GM23338 (cell line): ENCODE measurements around the gene SPECC1L. TPM values are rescaled to one million over a fixed set of nuclear protein-coding genes. Genes with fewer than 3 reads are reported as not detected.

Source experiments
- ATAC-seq: fragments of 200-7000 bp; cut with Tn5 transposase; 3 replicates; pipeline ENCODE4 v1.9.1; 2020
- DNase-seq: peaks from one replicate; pipeline ENCODE4 v3.0.0-alpha.2; 2015; ENCODE audit warnings: low spot score
- H2AFZ ChIP-seq: fragments of 200-600 bp; sonication (generic); 2 replicates; pipeline ENCODE4 v1.8.0; 2016; ENCODE audit warnings: antibody characterized with exemption, mild to moderate bottlenecking, moderate library complexity
- H3F3A ChIP-seq: fragments of 200-600 bp; sonication (generic); replicated peaks from 2 replicates; pipeline ENCODE4 v1.8.0; 2017; ENCODE audit warnings: antibody characterized with exemption, mixed run types, low read depth
- H3K27ac ChIP-seq: fragments of 200-600 bp; sonication (generic); 2 replicates; pipeline ENCODE4 v1.6.1; 2016; ENCODE audit warnings: low read depth
- H3K27me3 ChIP-seq: fragments of 200-600 bp; sonication (generic); 2 replicates; pipeline ENCODE4 v1.8.0; 2016; ENCODE audit warnings: mild to moderate bottlenecking, mixed run types, moderate library complexity; ENCODE audit not compliant: insufficient read depth
- H3K36me3 ChIP-seq: fragments of 200-600 bp; sonication (generic); 2 replicates; pipeline ENCODE4 v1.8.0; 2016; ENCODE audit warnings: mild to moderate bottlenecking; ENCODE audit not compliant: insufficient read depth
- H3K4me1 ChIP-seq: fragments of 200-600 bp; sonication (generic); 2 replicates; pipeline ENCODE4 v1.8.0; 2016; ENCODE audit warnings: mild to moderate bottlenecking, moderate library complexity; ENCODE audit not compliant: insufficient read depth
- H3K4me2 ChIP-seq: fragments of 200-600 bp; sonication (generic); 2 replicates; pipeline ENCODE4 v1.7.1; 2017; ENCODE audit warnings: mixed run types
- H3K4me3 ChIP-seq: fragments of 200-600 bp; sonication (generic); 2 replicates; pipeline ENCODE4 v1.6.1; 2016; ENCODE audit warnings: mixed run types
- H3K79me2 ChIP-seq: fragments of 200-600 bp; sonication (generic); replicated peaks from 2 replicates; pipeline ENCODE4 v1.8.0; 2017; ENCODE audit warnings: mild to moderate bottlenecking; ENCODE audit not compliant: insufficient read depth
- H3K9me2 ChIP-seq: fragments of 200-600 bp; sonication (generic); 2 replicates; pipeline ENCODE4 v1.8.0; 2017; ENCODE audit not compliant: insufficient read depth
- H4K20me1 ChIP-seq: fragments of 200-600 bp; sonication (generic); replicated peaks from 2 replicates; pipeline ENCODE4 v1.8.0; 2017; ENCODE audit warnings: mild to moderate bottlenecking; ENCODE audit not compliant: insufficient read depth
- H3K27ac Mint-ChIP-seq: 2 replicates; pipeline ENCODE4 v1.8.0; 2020; ENCODE audit warnings: inconsistent platforms, mild to moderate bottlenecking, moderate library complexity, mixed read lengths
- H3K27me3 Mint-ChIP-seq: 3 replicates; pipeline ENCODE4 v1.8.0; 2022; ENCODE audit warnings: low read depth, mild to moderate bottlenecking, moderate library complexity, mixed read lengths, inconsistent platforms; ENCODE audit not compliant: insufficient read depth, poor library complexity
- H3K36me3 Mint-ChIP-seq: 3 replicates; pipeline ENCODE4 v1.8.0; 2021; ENCODE audit warnings: low read depth, mild to moderate bottlenecking, inconsistent platforms, moderate library complexity, mixed read lengths
- H3K4me1 Mint-ChIP-seq: 3 replicates; pipeline ENCODE4 v1.8.0; 2020; ENCODE audit warnings: mild to moderate bottlenecking, inconsistent platforms, mixed read lengths
- H3K4me3 Mint-ChIP-seq: 3 replicates; pipeline ENCODE4 v1.8.0; 2021; ENCODE audit warnings: moderate library complexity, mild to moderate bottlenecking, inconsistent platforms, mixed read lengths
- H3K9me3 Mint-ChIP-seq: 3 replicates; pipeline ENCODE4 v1.8.0; 2020; ENCODE audit warnings: moderate library complexity, mild to moderate bottlenecking, inconsistent platforms, mixed read lengths
- CREB1 ChIP-seq: fragments of 250-450 bp; sonication (Bioruptor Pico); IDR thresholded peaks from 2 replicates; pipeline ENCODE4 v1.5.0; 2020; ENCODE audit warnings: low read depth, mild to moderate bottlenecking, moderate library complexity
- EZH2 ChIP-seq: fragments of 200-600 bp; sonication (generic); IDR thresholded peaks from one replicate; pipeline ENCODE4 v1.8.0; 2017; ENCODE audit warnings: antibody characterized with exemption, mild to moderate bottlenecking, low read depth; ENCODE audit not compliant: unreplicated experiment
- EZH2phosphoT487 ChIP-seq: fragments of 200-600 bp; sonication (generic); IDR thresholded peaks from one replicate; pipeline ENCODE4 v1.8.1; 2018; ENCODE audit warnings: antibody characterized with exemption; ENCODE audit not compliant: unreplicated experiment
- JUNB ChIP-seq: IDR thresholded peaks from one replicate; pipeline ENCODE4 v1.6.1; 2016; ENCODE audit warnings: antibody characterized with exemption; ENCODE audit not compliant: unreplicated experiment
- NANOG ChIP-seq: IDR thresholded peaks from 2 replicates; pipeline ENCODE4 v1.6.1; 2016; ENCODE audit warnings: antibody characterized with exemption, borderline replicate concordance
- STAT1 ChIP-seq: IDR thresholded peaks from one replicate; pipeline ENCODE4 v1.6.1; 2016; ENCODE audit warnings: antibody characterized with exemption; ENCODE audit not compliant: unreplicated experiment
- ZNF114 ChIP-seq: fragments of 250-450 bp; sonication (Bioruptor Pico); IDR thresholded peaks from 2 replicates; pipeline ENCODE4 v1.5.0; 2020; ENCODE audit warnings: mild to moderate bottlenecking, moderate library complexity
- ZNF331 ChIP-seq: fragments of 250-450 bp; sonication (Bioruptor Pico); IDR thresholded peaks from 2 replicates; pipeline ENCODE4 v1.5.0; 2020; ENCODE audit warnings: low read depth, mild to moderate bottlenecking, moderate library complexity
- polyA plus RNA-seq: library from polyadenylated mRNA; unstranded; fragments of >200 nt; fragmentation: Nextera tagmentation; extraction: Ambion mirVana; gene quantifications from 2 replicates; pipeline ENCODE4 v1.2.1, GENCODE V29; 2016
- total RNA-seq: library from RNA; depleted of rRNA; stranded (reverse); fragments of >200 nt; shearing (Covaris generic); gene quantifications from 2 replicates; pipeline ENCODE4 v1.2.3, GENCODE V29; 2014
- TF ChIP-seq, protein P1 (sequence below): IDR thresholded peaks from one replicate; pipeline ENCODE4 v1.6.1; 2018; ENCODE audit warnings: antibody characterized with exemption; ENCODE audit not compliant: unreplicated experiment
- TF ChIP-seq, protein P2 (sequence below): IDR thresholded peaks from 2 replicates; pipeline ENCODE4 v1.6.1; 2016; ENCODE audit warnings: antibody characterized with exemption

The SPECC1L gene
- total and polyA plus RNA-seq, 2 experiments from 2014 or later, result 24.3 to 44.7 TPM

DNA sequence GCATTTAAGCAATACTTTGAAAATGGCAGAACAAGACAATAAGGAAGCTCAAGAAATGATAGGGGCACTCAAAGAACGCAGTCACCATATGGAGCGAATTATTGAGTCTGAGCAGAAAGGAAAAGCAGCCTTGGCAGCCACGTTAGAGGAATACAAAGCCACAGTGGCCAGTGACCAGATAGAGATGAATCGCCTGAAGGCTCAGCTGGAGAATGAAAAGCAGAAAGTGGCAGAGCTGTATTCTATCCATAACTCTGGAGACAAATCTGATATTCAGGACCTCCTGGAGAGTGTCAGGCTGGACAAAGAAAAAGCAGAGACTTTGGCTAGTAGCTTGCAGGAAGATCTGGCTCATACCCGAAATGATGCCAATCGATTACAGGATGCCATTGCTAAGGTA, 51.9 kb downstream of the SPECC1L start:
- no peak for DNase-seq
- peaks cover 4% of the 10 kb centered on the region; the same call in 2 of the 3 replicates for H3K9me3 Mint-ChIP-seq
- H3K4me1 Mint-ChIP-seq, result peaks cover 2% of the 10 kb centered on the region; the same call in 1 of the 3 replicates
- no peaks in the 10 kb centered on the region for H3K27me3 Mint-ChIP-seq
- H3K4me1 ChIP-seq, result no peaks in the 10 kb centered on the region
- H3K4me3 ChIP-seq, result no peak overlapping the region
- H3K36me3 ChIP-seq, result peaks cover 14% of the 10 kb centered on the region
- no peaks in the 10 kb centered on the region for H3K27me3 ChIP-seq
- H3F3A ChIP-seq, result no peaks in the 10 kb centered on the region
- H3K79me2 ChIP-seq, result peaks cover 25% of the 10 kb centered on the region
- H3K4me2 ChIP-seq, result no peak overlapping the region
- TF ChIP-seq CREB1 (CRISPR knock-in tag) (no peak), STAT1 (no peak), EZH2phosphoT487 (no peak), JUNB (no peak), ZNF114 (CRISPR knock-in tag) (no peak), NANOG (no peak), EZH2 (no peak)
- TF ChIP-seq, protein P1, sequence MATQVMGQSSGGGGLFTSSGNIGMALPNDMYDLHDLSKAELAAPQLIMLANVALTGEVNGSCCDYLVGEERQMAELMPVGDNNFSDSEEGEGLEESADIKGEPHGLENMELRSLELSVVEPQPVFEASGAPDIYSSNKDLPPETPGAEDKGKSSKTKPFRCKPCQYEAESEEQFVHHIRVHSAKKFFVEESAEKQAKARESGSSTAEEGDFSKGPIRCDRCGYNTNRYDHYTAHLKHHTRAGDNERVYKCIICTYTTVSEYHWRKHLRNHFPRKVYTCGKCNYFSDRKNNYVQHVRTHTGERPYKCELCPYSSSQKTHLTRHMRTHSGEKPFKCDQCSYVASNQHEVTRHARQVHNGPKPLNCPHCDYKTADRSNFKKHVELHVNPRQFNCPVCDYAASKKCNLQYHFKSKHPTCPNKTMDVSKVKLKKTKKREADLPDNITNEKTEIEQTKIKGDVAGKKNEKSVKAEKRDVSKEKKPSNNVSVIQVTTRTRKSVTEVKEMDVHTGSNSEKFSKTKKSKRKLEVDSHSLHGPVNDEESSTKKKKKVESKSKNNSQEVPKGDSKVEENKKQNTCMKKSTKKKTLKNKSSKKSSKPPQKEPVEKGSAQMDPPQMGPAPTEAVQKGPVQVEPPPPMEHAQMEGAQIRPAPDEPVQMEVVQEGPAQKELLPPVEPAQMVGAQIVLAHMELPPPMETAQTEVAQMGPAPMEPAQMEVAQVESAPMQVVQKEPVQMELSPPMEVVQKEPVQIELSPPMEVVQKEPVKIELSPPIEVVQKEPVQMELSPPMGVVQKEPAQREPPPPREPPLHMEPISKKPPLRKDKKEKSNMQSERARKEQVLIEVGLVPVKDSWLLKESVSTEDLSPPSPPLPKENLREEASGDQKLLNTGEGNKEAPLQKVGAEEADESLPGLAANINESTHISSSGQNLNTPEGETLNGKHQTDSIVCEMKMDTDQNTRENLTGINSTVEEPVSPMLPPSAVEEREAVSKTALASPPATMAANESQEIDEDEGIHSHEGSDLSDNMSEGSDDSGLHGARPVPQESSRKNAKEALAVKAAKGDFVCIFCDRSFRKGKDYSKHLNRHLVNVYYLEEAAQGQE, result no peak
- TF ChIP-seq, protein P2, sequence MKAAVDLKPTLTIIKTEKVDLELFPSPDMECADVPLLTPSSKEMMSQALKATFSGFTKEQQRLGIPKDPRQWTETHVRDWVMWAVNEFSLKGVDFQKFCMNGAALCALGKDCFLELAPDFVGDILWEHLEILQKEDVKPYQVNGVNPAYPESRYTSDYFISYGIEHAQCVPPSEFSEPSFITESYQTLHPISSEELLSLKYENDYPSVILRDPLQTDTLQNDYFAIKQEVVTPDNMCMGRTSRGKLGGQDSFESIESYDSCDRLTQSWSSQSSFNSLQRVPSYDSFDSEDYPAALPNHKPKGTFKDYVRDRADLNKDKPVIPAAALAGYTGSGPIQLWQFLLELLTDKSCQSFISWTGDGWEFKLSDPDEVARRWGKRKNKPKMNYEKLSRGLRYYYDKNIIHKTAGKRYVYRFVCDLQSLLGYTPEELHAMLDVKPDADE, result no peak
- H3K9me2 ChIP-seq, result no peaks in the 10 kb centered on the region
- peaks cover 56% of the 10 kb centered on the region for H3K36me3 Mint-ChIP-seq
- H3K4me3 Mint-ChIP-seq, result no peak overlapping the region
- H2AFZ ChIP-seq, result no peak overlapping the region
- no peak overlapping the region for H3K27ac Mint-ChIP-seq
- no peak for ATAC-seq
- H4K20me1 ChIP-seq, result no peaks in the 10 kb centered on the region; the same call in none of the 2 replicates
- H3K27ac ChIP-seq, result no peak overlapping the region

- ATAC-seq, result no peak
- peaks cover 52% of the 10 kb centered on the region for H3K36me3 Mint-ChIP-seq
- no peaks in the 10 kb centered on the region for H3K27me3 ChIP-seq
Observed at GRCh38 chr22:24323233-24323632, 52.6 kb downstream of the SPECC1L start.

More at GRCh38 chr22:24323233-24323632, 52.6 kb downstream of the SPECC1L start:
- TF ChIP-seq EZH2 (no peak), CREB1 (CRISPR knock-in tag) (no peak), ZNF331 (CRISPR knock-in tag) (no peak), STAT1 (no peak), NANOG (no peak), ZNF114 (CRISPR knock-in tag) (no peak)
- TF ChIP-seq, protein P2, result no peak
- TF ChIP-seq, protein P1, result no peak
- no peak overlapping the region for H3K27ac Mint-ChIP-seq
- Histone ChIP-seq H4K20me1 (no peaks in the 10 kb centered on the region; the same call in none of the 2 replicates), H3F3A (no peaks in the 10 kb centered on the region), H3K4me3 (no peak overlapping the region), H3K4me2 (no peak overlapping the region), H3K36me3 (peaks cover 14% of the 10 kb centered on the region), H3K4me1 (no peaks in the 10 kb centered on the region), H3K27ac (no peak overlapping the region), H3K79me2 (peaks cover 25% of the 10 kb centered on the region), H2AFZ (no peak overlapping the region), H3K9me2 (no peaks in the 10 kb centered on the region)
- H3K27me3 Mint-ChIP-seq, result no peaks in the 10 kb centered on the region
- H3K4me3 Mint-ChIP-seq, result no peak overlapping the region
- DNase-seq, result no peak
- H3K4me1 Mint-ChIP-seq, result peaks cover 2% of the 10 kb centered on the region; the same call in 1 of the 3 replicates
- peaks cover 4% of the 10 kb centered on the region; the same call in 2 of the 3 replicates for H3K9me3 Mint-ChIP-seq
